GM18498 (cell line): ENCODE results near the gene ITGA11.

Experiments used
- ATAC-seq: cut with Tn5 transposase; IDR thresholded peaks from one replicate; pipeline ENCODE4 v1.9.1; 2021; ENCODE audit warnings: mild to moderate bottlenecking, moderate library complexity; ENCODE audit not compliant: unreplicated experiment

Gene ITGA11

GRCh38 chr15:68314563-68314962 is 117.4 kb downstream of the ITGA11 start:
- ATAC-seq, result no peak

- ATAC-seq, result no peak
Measured at GRCh38 chr15:68313501-68314410, 118.2 kb downstream of the ITGA11 start.

- ATAC-seq, result no peak
Measured at GRCh38 chr15:68312701-68313204, 119.2 kb downstream of the ITGA11 start.

- no peak for ATAC-seq
Measured at GRCh38 chr15:68311859-68312557, 120.0 kb downstream of the ITGA11 start.

GRCh38 chr15:68311464-68311835 is 120.5 kb downstream of the ITGA11 start:
- ATAC-seq, result no peak

GRCh38 chr15:68310804-68311463 is 121.0 kb downstream of the ITGA11 start:
- ATAC-seq, result no peak

- no peak for ATAC-seq
Measured at GRCh38 chr15:68310178-68310803, 121.7 kb downstream of the ITGA11 start.

- no peak for ATAC-seq
Measured at GRCh38 chr15:68309024-68309423, 122.9 kb downstream of the ITGA11 start.

GRCh38 chr15:68307131-68307928 is 124.6 kb downstream of the ITGA11 start:
- no peak for ATAC-seq

- no peak for ATAC-seq
Measured at GRCh38 chr15:68305420-68305871, 126.5 kb downstream of the ITGA11 start.

- no peak for ATAC-seq
Measured at GRCh38 chr15:68304589-68305337, 127.2 kb downstream of the ITGA11 start.

GRCh38 chr15:68303560-68304436 is 128.2 kb downstream of the ITGA11 start:
- ATAC-seq, result no peak

GRCh38 chr15:68303134-68303533 is 128.8 kb downstream of the ITGA11 start:
- no peak for ATAC-seq

GRCh38 chr15:68302729-68303128 is 129.2 kb downstream of the ITGA11 start:
- ATAC-seq, result no peak

GRCh38 chr15:68301301-68301700 is 130.7 kb downstream of the ITGA11 start:
- ATAC-seq, result no peak

- no peak for ATAC-seq
Measured at GRCh38 chr15:68300115-68300940, 131.6 kb downstream of the ITGA11 start.

- ATAC-seq, result no peak
Measured at GRCh38 chr15:68299436-68299835, 132.5 kb downstream of the ITGA11 start.
